ENCODE measurements around the gene UGP2. TPM values are rescaled to one million over a fixed set of nuclear protein-coding genes. Genes with fewer than 3 reads are reported as not detected.
A peak's percentile ranks its signal among the peaks of the same experiment; 100 is the strongest.

The UGP2 gene
- total RNA-seq, 2 experiments from 2014 or later, result 98.4 to 144 TPM

DNA sequence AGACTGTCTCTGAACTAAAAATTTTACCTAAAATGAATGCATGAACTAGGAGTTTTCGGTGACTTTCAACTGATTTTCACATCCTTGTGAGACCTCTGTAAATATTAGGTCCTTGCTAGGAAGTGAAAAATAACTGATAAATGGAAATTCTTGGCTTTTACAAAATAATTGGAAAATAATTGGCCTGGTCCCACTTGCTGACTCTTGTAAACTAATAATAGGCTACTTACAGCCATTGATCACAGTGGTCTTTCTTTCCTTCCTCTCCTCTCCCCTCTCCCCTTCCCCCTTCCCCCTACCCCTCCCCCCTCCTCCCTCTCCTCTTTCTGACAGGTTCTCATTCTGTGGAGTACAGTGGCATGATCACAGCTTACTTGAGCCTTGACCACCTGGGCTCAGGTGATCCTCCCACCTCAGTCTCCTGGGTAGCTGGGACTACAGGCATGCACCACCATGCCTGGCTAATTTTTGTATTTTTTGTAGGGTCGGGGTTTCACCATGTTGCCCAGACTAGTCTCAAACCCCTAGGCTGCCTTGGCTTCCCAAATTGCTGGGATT is 38.3 kb downstream of the UGP2 start:
- DNase-seq, result no peak
- POLR2A ChIA-PET, result no interaction called here
- intact Hi-C loops (cut with DNase I, micrococcal nuclease), result no loop called here
- peaks cover 32% of the 10 kb centered on the region for H3K36me3 Mint-ChIP-seq (ENCODE audit: low read depth)
- no peaks in the 10 kb centered on the region for H3K9me3 Mint-ChIP-seq (ENCODE audit: low read depth)
- no peak for ATAC-seq
- peaks cover 39% of the 10 kb centered on the region for H3K4me1 Mint-ChIP-seq
- no peak overlapping the region for H3K27ac Mint-ChIP-seq
- CTCF ChIA-PET, result interaction anchor here (0.6 kb wide), 1 partner anchor 60 kb away, joined by 3 read pairs; no protein-coding TSS in a partner anchor
- H3K27me3 Mint-ChIP-seq, result no peaks in the 10 kb centered on the region
- H3K4me3 Mint-ChIP-seq, result no peak overlapping the region

DNA sequence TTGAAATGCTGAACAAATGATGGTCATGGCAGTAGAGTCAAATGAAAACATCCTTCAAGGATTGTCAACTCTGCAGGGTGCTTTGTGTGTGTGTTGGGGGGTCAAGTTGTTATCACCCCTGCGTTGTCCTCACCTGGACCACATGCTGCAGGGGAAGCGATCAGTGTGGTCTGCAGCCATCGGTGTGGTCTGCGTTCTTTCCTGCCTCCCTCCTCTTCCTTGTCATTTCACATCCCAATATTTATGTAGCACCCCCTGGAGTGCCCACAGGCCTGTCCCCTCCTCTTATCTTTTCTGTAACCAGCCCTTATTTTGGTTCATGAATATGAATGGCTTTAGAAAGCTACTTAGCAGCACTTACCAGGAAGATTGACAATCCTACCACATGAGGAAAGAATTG is 38.9 kb downstream of the UGP2 start:
- CTCF ChIA-PET, result no interaction called here
- peaks cover 33% of the 10 kb centered on the region for H3K4me1 Mint-ChIP-seq
- peaks cover 32% of the 10 kb centered on the region for H3K36me3 Mint-ChIP-seq (ENCODE audit: low read depth)
- ATAC-seq (no peak), DNase-seq (no peak)
- H3K27me3 Mint-ChIP-seq, result no peaks in the 10 kb centered on the region
- intact Hi-C loops (cut with DNase I, micrococcal nuclease), result no loop called here
- H3K4me3 Mint-ChIP-seq, result no peak overlapping the region
- H3K9me3 Mint-ChIP-seq (ENCODE audit: low read depth), result no peaks in the 10 kb centered on the region
- no peak overlapping the region for H3K27ac Mint-ChIP-seq
- POLR2A ChIA-PET, result no interaction called here

DNA sequence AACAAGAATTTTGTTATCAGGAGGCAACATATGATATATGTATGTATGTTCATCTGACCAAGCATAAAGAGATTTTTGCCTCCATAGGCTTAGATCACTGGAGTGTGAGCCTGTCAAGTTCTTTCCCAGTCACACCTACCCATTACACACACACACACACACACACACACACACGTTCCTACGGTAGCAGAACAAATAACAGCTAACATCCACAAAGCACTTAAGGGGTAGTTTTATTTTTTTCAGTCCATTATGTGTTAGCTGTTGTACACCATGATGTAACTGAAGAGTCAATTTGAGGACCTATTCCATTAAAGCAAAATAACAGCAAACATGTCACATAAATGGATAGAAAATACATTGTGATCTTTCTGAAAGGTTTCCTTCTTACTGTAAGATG is 39.5 kb downstream of the UGP2 start:
- ATAC-seq (no peak), DNase-seq (no peak)
- no peaks in the 10 kb centered on the region for H3K9me3 Mint-ChIP-seq (ENCODE audit: low read depth)
- no peaks in the 10 kb centered on the region for H3K27me3 Mint-ChIP-seq
- no peak overlapping the region for H3K4me3 Mint-ChIP-seq
- peaks cover 29% of the 10 kb centered on the region for H3K4me1 Mint-ChIP-seq
- peak overlapping the region; percentile 52 for H3K27ac Mint-ChIP-seq
- ChIA-PET POLR2A (no interaction called here), CTCF (no interaction called here)
- intact Hi-C loops (cut with DNase I, micrococcal nuclease), result no loop called here
- H3K36me3 Mint-ChIP-seq (ENCODE audit: low read depth), result peaks cover 29% of the 10 kb centered on the region

DNA sequence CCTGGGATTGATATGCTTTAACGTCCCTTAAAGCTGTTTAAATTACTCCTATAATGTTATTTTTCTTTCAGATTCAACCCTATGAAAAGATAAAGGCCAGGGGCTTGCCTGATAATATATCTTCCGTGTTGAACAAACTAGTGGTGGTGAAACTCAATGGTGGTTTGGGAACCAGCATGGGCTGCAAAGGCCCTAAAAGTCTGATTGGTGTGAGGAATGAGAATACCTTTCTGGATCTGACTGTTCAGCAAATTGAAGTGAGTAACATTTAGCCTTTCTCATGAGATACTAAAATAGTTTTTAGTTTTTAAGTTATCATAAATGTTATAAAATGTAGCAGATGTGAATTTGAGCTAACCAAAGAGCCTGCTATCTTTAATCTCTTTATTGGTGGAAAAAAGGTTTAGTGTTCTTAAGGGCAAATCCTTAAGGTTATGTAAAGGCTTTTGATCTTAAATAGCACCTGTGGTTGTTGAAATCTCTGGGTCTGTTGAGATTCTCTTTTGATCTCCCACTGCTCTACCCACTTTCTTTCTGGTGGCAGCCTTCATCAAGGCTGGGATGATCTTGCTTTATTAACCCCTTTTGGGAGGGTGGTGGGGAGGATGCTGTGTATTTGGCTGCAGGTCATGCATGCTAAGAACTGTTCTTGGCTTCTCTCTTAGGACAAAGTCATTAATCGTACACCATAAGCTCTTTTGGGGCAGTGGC is 40.9 kb downstream of the UGP2 start:
- peaks cover 26% of the 10 kb centered on the region for H3K36me3 Mint-ChIP-seq (ENCODE audit: low read depth)
- peak overlapping the region; percentile 70 for H3K27ac Mint-ChIP-seq
- H3K4me3 Mint-ChIP-seq, result no peak overlapping the region
- no peaks in the 10 kb centered on the region for H3K9me3 Mint-ChIP-seq (ENCODE audit: low read depth)
- POLR2A ChIA-PET, result no interaction called here
- peaks cover 26% of the 10 kb centered on the region for H3K4me1 Mint-ChIP-seq
- intact Hi-C loops (cut with DNase I, micrococcal nuclease), result loop anchor here in 1 of 2 experiments (2.0 kb wide), 1 partner anchor 14 kb away; no protein-coding TSS in a partner anchor
- H3K27me3 Mint-ChIP-seq, result no peaks in the 10 kb centered on the region
- CTCF ChIA-PET, result interaction anchor here (1.1 to 2.0 kb wide), 4 partner anchors 10 to 19 kb away, joined by 4 to 5 read pairs (median 4); no protein-coding TSS in a partner anchor
- DNase-seq, result peak; percentile 15
- peak; percentile 78 for ATAC-seq

DNA sequence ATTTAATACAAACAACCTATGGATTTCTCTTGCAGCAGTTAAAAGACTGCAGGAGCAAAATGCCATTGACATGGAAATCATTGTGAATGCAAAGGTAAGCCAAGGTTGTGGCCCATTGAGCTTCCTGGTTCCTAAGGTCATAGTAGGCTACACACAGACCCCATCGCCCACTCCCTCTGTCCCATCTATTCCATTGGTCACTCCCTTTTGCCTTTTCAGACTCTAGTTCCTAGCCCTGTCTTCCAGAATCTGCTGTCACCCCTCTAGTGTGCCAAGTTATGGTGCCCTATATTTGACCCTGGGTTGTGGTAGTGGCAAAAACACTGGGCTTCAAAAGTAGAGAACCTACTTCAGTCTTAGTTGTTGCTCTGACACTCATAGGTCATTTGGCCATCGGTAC is 44.7 kb downstream of the UGP2 start:
- intact Hi-C loops (cut with DNase I, micrococcal nuclease), result no loop called here

GRCh38 chr2:63888053-63888452 is 46.4 kb downstream of the UGP2 start:
- DNase-seq (no peak), ATAC-seq (no peak)
- POLR2A ChIA-PET, result no interaction called here
- CTCF ChIA-PET, result interaction anchor here (1.0 kb wide), 1 partner anchor 194 kb away, joined by 3 read pairs; no protein-coding TSS in a partner anchor
- Mint-ChIP-seq H3K27ac (no peak overlapping the region), H3K9me3 (ENCODE audit: low read depth) (no peaks in the 10 kb centered on the region), H3K4me1 (peaks cover 10% of the 10 kb centered on the region), H3K27me3 (no peaks in the 10 kb centered on the region), H3K36me3 (ENCODE audit: low read depth) (peaks cover 31% of the 10 kb centered on the region), H3K4me3 (no peak overlapping the region)
- intact Hi-C loops (cut with DNase I, micrococcal nuclease), result loop anchor here (1.0 to 2.0 kb wide), 2 partner anchors 23 to 196 kb away; no protein-coding TSS in a partner anchor

More for the DNA sequence above, 44.7 kb downstream of the UGP2 start:
- ChIA-PET CTCF (interaction anchor here (0.5 kb wide), 1 partner anchor 1156 kb away, joined by 3 read pairs; no protein-coding TSS in a partner anchor), POLR2A (no interaction called here)
- Mint-ChIP-seq H3K36me3 (ENCODE audit: low read depth) (peaks cover 34% of the 10 kb centered on the region), H3K27me3 (no peaks in the 10 kb centered on the region), H3K27ac (no peak overlapping the region), H3K4me1 (peaks cover 25% of the 10 kb centered on the region), H3K9me3 (ENCODE audit: low read depth) (no peaks in the 10 kb centered on the region), H3K4me3 (no peak overlapping the region)
- DNase-seq, result no peak
- no peak for ATAC-seq

DNA sequence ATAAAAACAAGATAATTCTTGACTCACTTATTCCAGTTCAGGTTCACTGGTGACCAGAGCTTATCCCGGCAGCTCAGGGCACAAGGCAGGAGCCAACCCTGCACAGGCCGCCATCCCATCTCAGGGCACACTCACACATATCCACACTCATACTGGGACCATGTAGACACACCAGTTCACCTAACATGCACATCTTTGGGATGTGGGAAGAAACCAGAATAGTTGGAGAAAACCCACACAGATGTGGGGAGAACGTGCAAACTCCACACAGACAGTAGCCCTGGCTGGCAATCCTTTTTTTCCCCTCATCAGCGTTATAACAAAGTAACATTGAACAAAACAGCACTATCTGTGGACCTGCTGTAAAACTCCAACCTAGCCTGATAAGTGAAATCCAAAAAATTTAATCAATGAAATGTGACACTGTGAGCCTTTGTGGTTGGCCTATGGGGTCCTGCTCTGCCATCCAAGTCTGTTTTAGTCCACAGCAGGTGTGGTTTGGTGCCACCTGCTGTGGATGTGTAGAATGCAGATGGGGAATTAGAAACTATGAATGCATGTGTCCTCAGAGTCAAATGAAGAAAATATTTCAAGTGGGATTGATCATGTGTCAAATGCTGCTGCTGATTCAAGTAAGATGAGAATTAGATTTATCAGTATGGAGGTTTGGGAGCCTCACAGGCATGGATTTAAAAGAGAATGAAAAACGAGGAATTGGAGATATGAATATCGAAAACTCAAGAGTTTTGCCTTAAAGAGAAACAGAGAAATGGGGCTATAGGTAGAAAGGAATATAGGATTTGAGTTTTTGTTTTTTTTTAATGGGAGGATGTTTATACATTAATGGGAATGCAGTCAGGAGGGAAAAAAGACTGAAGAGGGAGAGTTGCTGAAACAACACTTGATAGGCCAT is 47.0 kb downstream of the UGP2 start:
- ATAC-seq (peak; percentile 89), DNase-seq (peak; percentile 67)

DNA sequence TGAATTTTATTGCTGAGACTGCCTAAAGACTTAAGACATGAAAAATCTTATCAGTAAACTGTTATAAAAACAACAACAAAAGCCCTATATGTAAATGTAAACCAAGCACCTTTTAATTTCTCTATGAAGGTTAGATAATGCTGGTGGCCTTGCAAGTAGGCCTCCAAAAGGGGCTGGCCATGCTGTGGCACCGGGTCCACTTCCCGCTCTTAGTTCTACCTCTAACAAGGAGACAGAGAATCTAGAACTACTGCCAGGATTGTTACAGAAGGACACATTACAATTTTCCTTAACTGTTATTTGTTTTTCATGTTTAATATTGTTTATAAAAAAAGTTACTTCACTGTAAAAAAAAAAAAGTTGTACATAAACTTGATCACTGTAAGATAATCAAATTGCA is 49.0 kb downstream of the UGP2 start:
- peaks cover 10% of the 10 kb centered on the region for H3K4me1 Mint-ChIP-seq
- CTCF ChIA-PET, result interaction anchor here (0.9 to 1.8 kb wide), 4 partner anchors 14 to 305 kb away, joined by 4 to 6 read pairs (median 6); no protein-coding TSS in a partner anchor
- H3K27ac Mint-ChIP-seq, result no peak overlapping the region
- ATAC-seq (no peak), DNase-seq (no peak)
- peaks cover 27% of the 10 kb centered on the region for H3K36me3 Mint-ChIP-seq (ENCODE audit: low read depth)
- POLR2A ChIA-PET, result no interaction called here
- no peaks in the 10 kb centered on the region for H3K27me3 Mint-ChIP-seq
- intact Hi-C loops (cut with DNase I, micrococcal nuclease), result no loop called here
- H3K4me3 Mint-ChIP-seq, result no peak overlapping the region
- H3K9me3 Mint-ChIP-seq (ENCODE audit: low read depth), result no peaks in the 10 kb centered on the region

More for the DNA sequence above, 47.0 kb downstream of the UGP2 start:
- intact Hi-C loops (cut with DNase I, micrococcal nuclease), result loop anchor here (1.0 to 2.0 kb wide), 2 partner anchors 24 to 196 kb away; no protein-coding TSS in a partner anchor
- Mint-ChIP-seq H3K9me3 (ENCODE audit: low read depth) (no peaks in the 10 kb centered on the region), H3K27me3 (no peaks in the 10 kb centered on the region), H3K36me3 (ENCODE audit: low read depth) (peaks cover 32% of the 10 kb centered on the region), H3K4me1 (peaks cover 10% of the 10 kb centered on the region), H3K27ac (peak overlapping the region; percentile 60), H3K4me3 (no peak overlapping the region)
- CTCF ChIA-PET, result interaction anchor here (1.0 to 1.8 kb wide), 3 partner anchors 12 to 195 kb away, joined by 3 to 6 read pairs (median 3); no protein-coding TSS in a partner anchor
- POLR2A ChIA-PET, result no interaction called here

DNA sequence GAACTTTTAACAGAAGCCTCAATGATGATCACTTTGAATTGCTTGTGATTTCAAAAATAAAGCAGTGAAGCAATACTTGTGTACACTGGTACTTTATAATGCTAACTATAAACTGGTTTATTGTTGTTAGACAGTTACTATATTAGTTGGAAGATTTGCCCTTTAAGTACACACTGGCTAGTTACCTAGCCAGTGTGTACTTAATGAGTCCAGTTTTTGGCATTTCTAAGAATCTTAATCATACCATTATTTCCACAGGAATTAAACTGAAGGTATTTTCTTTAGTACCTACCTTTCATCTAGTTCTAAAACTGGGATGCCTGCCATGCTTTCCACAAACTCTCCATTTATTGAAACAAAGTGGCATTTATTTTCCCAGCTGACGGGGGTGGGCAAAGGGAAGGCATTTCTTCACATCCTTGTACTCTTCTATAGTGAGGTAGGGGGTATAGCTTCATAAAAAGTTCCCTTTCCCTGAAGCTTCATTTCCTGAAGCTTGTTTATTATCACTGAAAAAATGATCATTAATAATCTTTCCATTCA is 49.9 kb downstream of the UGP2 start:
- Mint-ChIP-seq H3K4me1 (peaks cover 10% of the 10 kb centered on the region), H3K27me3 (no peaks in the 10 kb centered on the region), H3K27ac (no peak overlapping the region), H3K36me3 (ENCODE audit: low read depth) (peaks cover 24% of the 10 kb centered on the region), H3K9me3 (ENCODE audit: low read depth) (no peaks in the 10 kb centered on the region), H3K4me3 (no peak overlapping the region)
- DNase-seq (no peak), ATAC-seq (no peak)
- ChIA-PET CTCF (interaction anchor here (0.6 to 1.8 kb wide), 5 partner anchors 10 to 436 kb away, joined by 3 to 6 read pairs (median 4); no protein-coding TSS in a partner anchor), POLR2A (no interaction called here)
- intact Hi-C loops (cut with DNase I, micrococcal nuclease), result no loop called here

GRCh38 chr2:63893163-63893562 is 51.5 kb downstream of the UGP2 start:
- ChIA-PET POLR2A (no interaction called here), CTCF (interaction anchor here (0.7 to 1.8 kb wide), 4 partner anchors 10 to 176 kb away, joined by 3 to 6 read pairs (median 4); no protein-coding TSS in a partner anchor)
- ATAC-seq (no peak), DNase-seq (no peak)
- Mint-ChIP-seq H3K27me3 (no peaks in the 10 kb centered on the region), H3K27ac (peak overlapping the region; percentile 15), H3K4me1 (peaks cover 10% of the 10 kb centered on the region), H3K4me3 (no peak overlapping the region), H3K36me3 (ENCODE audit: low read depth) (peaks cover 21% of the 10 kb centered on the region), H3K9me3 (ENCODE audit: low read depth) (no peaks in the 10 kb centered on the region)
- intact Hi-C loops (cut with DNase I, micrococcal nuclease), result no loop called here

DNA sequence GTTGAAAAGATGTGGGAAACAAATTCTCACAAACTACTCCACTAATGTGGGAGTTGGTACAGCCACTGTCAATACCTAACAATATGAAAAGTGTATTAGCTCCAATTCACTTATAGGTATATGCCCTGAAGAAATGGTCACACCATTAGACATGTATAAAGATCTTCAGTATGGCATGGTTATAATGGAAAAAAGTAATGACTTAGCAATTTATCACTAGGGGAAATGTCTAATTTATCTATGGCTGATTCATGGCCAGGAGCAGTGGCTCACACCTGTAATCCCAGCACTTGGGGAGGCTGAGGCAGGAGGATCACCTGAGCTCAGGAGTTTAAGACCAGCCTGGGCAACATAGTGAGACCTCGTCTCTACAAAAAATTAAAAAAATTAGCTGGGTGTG is 52.5 kb downstream of the UGP2 start:
- ChIA-PET POLR2A (no interaction called here), CTCF (interaction anchor here (1.3 kb wide), 1 partner anchor 203 kb away, joined by 3 read pairs; no protein-coding TSS in a partner anchor)
- no peak for ATAC-seq
- H3K9me3 Mint-ChIP-seq (ENCODE audit: low read depth), result no peaks in the 10 kb centered on the region
- H3K4me1 Mint-ChIP-seq, result peaks cover 4% of the 10 kb centered on the region
- H3K4me3 Mint-ChIP-seq, result no peak overlapping the region
- H3K27me3 Mint-ChIP-seq, result no peaks in the 10 kb centered on the region
- no peak for DNase-seq
- intact Hi-C loops (cut with DNase I, micrococcal nuclease), result no loop called here
- peaks cover 21% of the 10 kb centered on the region for H3K36me3 Mint-ChIP-seq (ENCODE audit: low read depth)
- no peak overlapping the region for H3K27ac Mint-ChIP-seq
